ENCODE data around the gene CD55. TPM values are rescaled to one million over a fixed set of nuclear protein-coding genes. Genes with fewer than 3 reads are reported as not detected.
A peak's percentile ranks its signal among the peaks of the same experiment; 100 is the strongest.

The CD55 gene
- total RNA-seq, result 133 and 142 TPM in 2 replicates

- Mint-ChIP-seq H3K4me3 (peak within 1 kb of the TSS; percentile 98), H3K36me3 (ENCODE audit: low read depth) (peaks cover 31% of the 10 kb centered on the region), H3K27ac (peak within 1 kb of the TSS; percentile 100), H3K9me3 (peaks cover 7% of the 10 kb centered on the region), H3K4me1 (peaks cover 35% of the 10 kb centered on the region), H3K27me3 (peaks cover 3% of the 10 kb centered on the region)
- intact Hi-C loops (cut with micrococcal nuclease), result loop anchor here (1.0 to 2.0 kb wide), 9 partner anchors 15 to 398 kb away; partner anchors contain the start of gene YOD1
- DNase-seq, result peak; percentile 100
These were observed at the start of gene CD55 for GRCh38 chr1:207321079-207321789. TSS of gene CD55 (plus strand) at chr1:207321678. CDS start at chr1:207321766, 88 bp downstream.

GRCh38 chr1:207274882-207275281 lies 46.6 kb upstream of the CD55 start:
- intact Hi-C loops (cut with micrococcal nuclease), result no loop called here
- Mint-ChIP-seq H3K4me1 (peaks cover 13% of the 10 kb centered on the region), H3K36me3 (ENCODE audit: low read depth) (peaks cover 3% of the 10 kb centered on the region), H3K9me3 (peaks cover 24% of the 10 kb centered on the region), H3K27me3 (peaks cover 11% of the 10 kb centered on the region), H3K4me3 (no peak overlapping the region), H3K27ac (no peak overlapping the region)
- DNase-seq, result no peak

GRCh38 chr1:207276465-207276864 lies 45.0 kb upstream of the CD55 start:
- DNase-seq, result no peak
- peaks cover 11% of the 10 kb centered on the region for H3K27me3 Mint-ChIP-seq
- peaks cover 23% of the 10 kb centered on the region for H3K4me1 Mint-ChIP-seq
- H3K36me3 Mint-ChIP-seq (ENCODE audit: low read depth), result peaks cover 3% of the 10 kb centered on the region
- H3K4me3 Mint-ChIP-seq, result no peak overlapping the region
- intact Hi-C loops (cut with micrococcal nuclease), result no loop called here
- H3K9me3 Mint-ChIP-seq, result peaks cover 24% of the 10 kb centered on the region
- no peak overlapping the region for H3K27ac Mint-ChIP-seq

GRCh38 chr1:207277241-207277640 lies 44.2 kb upstream of the CD55 start:
- intact Hi-C loops (cut with micrococcal nuclease), result no loop called here
- Mint-ChIP-seq H3K4me1 (peaks cover 29% of the 10 kb centered on the region), H3K27me3 (peaks cover 8% of the 10 kb centered on the region), H3K27ac (no peak overlapping the region), H3K9me3 (peaks cover 22% of the 10 kb centered on the region), H3K36me3 (ENCODE audit: low read depth) (peaks cover 3% of the 10 kb centered on the region), H3K4me3 (peak overlapping the region; percentile 9)
- DNase-seq, result no peak

GRCh38 chr1:207279652-207280051 lies 41.8 kb upstream of the CD55 start:
- Mint-ChIP-seq H3K36me3 (ENCODE audit: low read depth) (peaks cover 3% of the 10 kb centered on the region), H3K4me3 (no peak overlapping the region), H3K27me3 (peaks cover 5% of the 10 kb centered on the region), H3K9me3 (peaks cover 17% of the 10 kb centered on the region), H3K27ac (no peak overlapping the region), H3K4me1 (peaks cover 48% of the 10 kb centered on the region)
- intact Hi-C loops (cut with micrococcal nuclease), result loop anchor here (5.0 kb wide), 1 partner anchor 83 kb away; no protein-coding TSS in a partner anchor
- no peak for DNase-seq

- peaks cover 3% of the 10 kb centered on the region for H3K36me3 Mint-ChIP-seq (ENCODE audit: low read depth)
These were observed 40.8 kb upstream of the CD55 start for GRCh38 chr1:207280706-207281105.

GRCh38 chr1:207282058-207282457 lies 39.4 kb upstream of the CD55 start:
- H3K27me3 Mint-ChIP-seq, result peaks cover 1% of the 10 kb centered on the region
- peaks cover 11% of the 10 kb centered on the region for H3K9me3 Mint-ChIP-seq
- intact Hi-C loops (cut with micrococcal nuclease), result loop anchor here (1.0 to 5.0 kb wide), 4 partner anchors 39 to 123 kb away; partner anchors contain the start of gene CD55
- peaks cover 3% of the 10 kb centered on the region for H3K36me3 Mint-ChIP-seq (ENCODE audit: low read depth)
- peak overlapping the region; percentile 84 for H3K27ac Mint-ChIP-seq
- DNase-seq, result no peak
- H3K4me1 Mint-ChIP-seq, result peaks cover 48% of the 10 kb centered on the region
- peak overlapping the region; percentile 55 for H3K4me3 Mint-ChIP-seq

More at GRCh38 chr1:207280706-207281105, 40.8 kb upstream of the CD55 start:
- intact Hi-C loops (cut with micrococcal nuclease), result loop anchor here (5.0 kb wide), 1 partner anchor 82 kb away; no protein-coding TSS in a partner anchor
- no peak overlapping the region for H3K4me3 Mint-ChIP-seq
- H3K27ac Mint-ChIP-seq, result no peak overlapping the region
- no peak for DNase-seq
- H3K4me1 Mint-ChIP-seq, result peaks cover 50% of the 10 kb centered on the region
- no peaks in the 10 kb centered on the region for H3K27me3 Mint-ChIP-seq
- H3K9me3 Mint-ChIP-seq, result peaks cover 11% of the 10 kb centered on the region

GRCh38 chr1:207282496-207283380 lies 38.7 kb upstream of the CD55 start:
- Mint-ChIP-seq H3K27ac (peak overlapping the region; percentile 84), H3K4me3 (peak overlapping the region; percentile 55), H3K9me3 (peaks cover 16% of the 10 kb centered on the region), H3K36me3 (ENCODE audit: low read depth) (peaks cover 3% of the 10 kb centered on the region), H3K27me3 (peaks cover 1% of the 10 kb centered on the region), H3K4me1 (peaks cover 42% of the 10 kb centered on the region)
- intact Hi-C loops (cut with micrococcal nuclease), result loop anchor here (1.0 to 5.0 kb wide), 4 partner anchors 38 to 122 kb away; partner anchors contain the start of gene CD55
- no peak for DNase-seq

GRCh38 chr1:207283421-207283820 lies 38.1 kb upstream of the CD55 start:
- peaks cover 3% of the 10 kb centered on the region for H3K36me3 Mint-ChIP-seq (ENCODE audit: low read depth)
- peak overlapping the region; percentile 84 for H3K27ac Mint-ChIP-seq
- peaks cover 22% of the 10 kb centered on the region for H3K9me3 Mint-ChIP-seq
- peaks cover 42% of the 10 kb centered on the region for H3K4me1 Mint-ChIP-seq
- intact Hi-C loops (cut with micrococcal nuclease), result loop anchor here (2.0 to 5.0 kb wide), 3 partner anchors 37 to 121 kb away; partner anchors contain the start of gene CD55
- DNase-seq, result no peak
- H3K4me3 Mint-ChIP-seq, result peak overlapping the region; percentile 55
- H3K27me3 Mint-ChIP-seq, result peaks cover 1% of the 10 kb centered on the region

GRCh38 chr1:207284209-207284897 lies 37.1 kb upstream of the CD55 start:
- Mint-ChIP-seq H3K4me1 (peaks cover 42% of the 10 kb centered on the region), H3K27me3 (peaks cover 1% of the 10 kb centered on the region), H3K27ac (no peak overlapping the region), H3K4me3 (no peak overlapping the region), H3K9me3 (peaks cover 22% of the 10 kb centered on the region), H3K36me3 (ENCODE audit: low read depth) (peaks cover 3% of the 10 kb centered on the region)
- DNase-seq, result no peak
- intact Hi-C loops (cut with micrococcal nuclease), result loop anchor here (5.0 kb wide), 1 partner anchor 78 kb away; no protein-coding TSS in a partner anchor

GRCh38 chr1:207286786-207287468 lies 34.6 kb upstream of the CD55 start:
- Mint-ChIP-seq H3K4me3 (no peak overlapping the region), H3K27ac (no peak overlapping the region), H3K9me3 (peaks cover 33% of the 10 kb centered on the region), H3K27me3 (peaks cover 1% of the 10 kb centered on the region), H3K4me1 (peaks cover 28% of the 10 kb centered on the region), H3K36me3 (ENCODE audit: low read depth) (peaks cover 11% of the 10 kb centered on the region)
- intact Hi-C loops (cut with micrococcal nuclease), result no loop called here
- DNase-seq, result no peak

GRCh38 chr1:207288315-207288714 lies 33.2 kb upstream of the CD55 start:
- Mint-ChIP-seq H3K36me3 (ENCODE audit: low read depth) (peaks cover 13% of the 10 kb centered on the region), H3K27me3 (peaks cover 1% of the 10 kb centered on the region), H3K27ac (no peak overlapping the region), H3K4me3 (no peak overlapping the region), H3K9me3 (peaks cover 41% of the 10 kb centered on the region), H3K4me1 (peaks cover 16% of the 10 kb centered on the region)
- intact Hi-C loops (cut with micrococcal nuclease), result no loop called here
- DNase-seq, result no peak

- Mint-ChIP-seq H3K27me3 (peaks cover 1% of the 10 kb centered on the region), H3K9me3 (peaks cover 47% of the 10 kb centered on the region), H3K4me3 (no peak overlapping the region), H3K4me1 (peaks cover 6% of the 10 kb centered on the region), H3K36me3 (ENCODE audit: low read depth) (peaks cover 13% of the 10 kb centered on the region), H3K27ac (no peak overlapping the region)
- intact Hi-C loops (cut with micrococcal nuclease), result no loop called here
- no peak for DNase-seq
These were observed 31.7 kb upstream of the CD55 start for GRCh38 chr1:207289756-207290155.
